Spleen (tissue), 7 donors: ENCODE measurements around the gene MATN1.

Source experiments
- CTCF ChIP-seq, 11 experiments: fragments of 200-600 bp in 7 of 11; fragments of 450-650 bp in 4 of 11; sonication (generic) in 4 of 11; IDR thresholded peaks in 8 of 11; conservative IDR thresholded peaks in 3 of 11; 1 replicate in 7 of 11; 2 replicates in 4 of 11; pipeline versions ENCODE4 v1.4.0 to v1.8.0; 2016 to 2021; ENCODE audit warnings: antibody characterized with exemption in 11 of 11, inconsistent platforms in 4 of 11, mild to moderate bottlenecking in 1 of 11
- POLR2A ChIP-seq, 3 donors: fragments of 450-650 bp; IDR thresholded peaks; one replicate each; pipeline ENCODE4 v1.5.1; 2017; ENCODE audit warnings: antibody characterized with exemption in 3 of 3, mild to moderate bottlenecking in 1 of 3
- donor health status: DM: no; HTN: no; CAD: no; lungs with moderate emphysema.
- donor health status: DM: no; HTN: no; CAD: no.
- donor health status: DM: no; HTN: no; CAD: no.

- TF ChIP-seq CTCF (IDR thresholded peaks at IDR 0.05 in 8 of 11, conservative IDR thresholded peaks at IDR 0.05 in 3 of 11) = no peak
- no peak for TF ChIP-seq POLR2A (IDR thresholded peaks at IDR 0.05)
Observed at GRCh38 chr1:30739601-30740000, 16.2 kb upstream of the MATN1 start.
